WTC11 (cell line): Measurements from ENCODE around the gene TAS1R2.

Source experiments
- CREB1 ChIP-seq: sonication (generic); formaldehyde crosslinking; IDR thresholded peaks from 2 replicates; pipeline ENCODE4 v1.8.0; 2023; ENCODE audit warnings: mild to moderate bottlenecking, missing genetic modification reagents
- JUN ChIP-seq: sonication (generic); formaldehyde crosslinking; IDR thresholded peaks from 2 replicates; pipeline ENCODE4 v1.8.0; 2023; ENCODE audit warnings: mild to moderate bottlenecking, missing genetic modification reagents
- NR1H2 ChIP-seq: sonication (generic); formaldehyde crosslinking; IDR thresholded peaks from 2 replicates; pipeline ENCODE4 v1.9.0; 2021; ENCODE audit warnings: mild to moderate bottlenecking, moderate library complexity, missing genetic modification reagents
- NR2C2 ChIP-seq: sonication (generic); formaldehyde crosslinking; IDR thresholded peaks from 2 replicates; pipeline ENCODE4 v1.8.0; 2022; ENCODE audit warnings: mild to moderate bottlenecking, missing genetic modification reagents
- TF ChIP-seq, protein P1 (sequence below): fragments of 200-600 bp; IDR thresholded peaks from 2 replicates; pipeline ENCODE4 v1.8.0; 2022; ENCODE audit warnings: antibody characterized with exemption
- TF ChIP-seq, protein P2 (sequence below): sonication (generic); formaldehyde crosslinking; IDR thresholded peaks from 2 replicates; pipeline ENCODE4 v1.8.0; 2022; ENCODE audit warnings: missing genetic modification reagents
- TF ChIP-seq, protein P3 (sequence below): sonication (generic); formaldehyde crosslinking; IDR thresholded peaks from 2 replicates; pipeline ENCODE4 v1.8.1; 2022; ENCODE audit warnings: mild to moderate bottlenecking, moderate library complexity, missing genetic modification reagents
- TF ChIP-seq, protein P4 (sequence below): sonication (generic); formaldehyde crosslinking; conservative IDR thresholded peaks from 2 replicates; pipeline ENCODE4 v1.8.1; 2022; ENCODE audit warnings: mild to moderate bottlenecking, missing genetic modification reagents
- TF ChIP-seq, protein P5 (sequence below): sonication (generic); formaldehyde crosslinking; IDR thresholded peaks from 2 replicates; pipeline ENCODE4 v1.8.1; 2023; ENCODE audit warnings: mild to moderate bottlenecking, missing genetic modification reagents, moderate library complexity
- TF ChIP-seq, protein P6 (sequence below): sonication (generic); formaldehyde crosslinking; IDR thresholded peaks from 2 replicates; pipeline ENCODE4 v1.8.1; 2023; ENCODE audit warnings: mild to moderate bottlenecking, missing genetic modification reagents, moderate library complexity
- TF ChIP-seq, protein P7 (sequence below): sonication (generic); formaldehyde crosslinking; IDR thresholded peaks from 2 replicates; pipeline ENCODE4 v1.8.1; 2022; ENCODE audit warnings: low read depth, missing genetic modification reagents, borderline replicate concordance

DNA sequence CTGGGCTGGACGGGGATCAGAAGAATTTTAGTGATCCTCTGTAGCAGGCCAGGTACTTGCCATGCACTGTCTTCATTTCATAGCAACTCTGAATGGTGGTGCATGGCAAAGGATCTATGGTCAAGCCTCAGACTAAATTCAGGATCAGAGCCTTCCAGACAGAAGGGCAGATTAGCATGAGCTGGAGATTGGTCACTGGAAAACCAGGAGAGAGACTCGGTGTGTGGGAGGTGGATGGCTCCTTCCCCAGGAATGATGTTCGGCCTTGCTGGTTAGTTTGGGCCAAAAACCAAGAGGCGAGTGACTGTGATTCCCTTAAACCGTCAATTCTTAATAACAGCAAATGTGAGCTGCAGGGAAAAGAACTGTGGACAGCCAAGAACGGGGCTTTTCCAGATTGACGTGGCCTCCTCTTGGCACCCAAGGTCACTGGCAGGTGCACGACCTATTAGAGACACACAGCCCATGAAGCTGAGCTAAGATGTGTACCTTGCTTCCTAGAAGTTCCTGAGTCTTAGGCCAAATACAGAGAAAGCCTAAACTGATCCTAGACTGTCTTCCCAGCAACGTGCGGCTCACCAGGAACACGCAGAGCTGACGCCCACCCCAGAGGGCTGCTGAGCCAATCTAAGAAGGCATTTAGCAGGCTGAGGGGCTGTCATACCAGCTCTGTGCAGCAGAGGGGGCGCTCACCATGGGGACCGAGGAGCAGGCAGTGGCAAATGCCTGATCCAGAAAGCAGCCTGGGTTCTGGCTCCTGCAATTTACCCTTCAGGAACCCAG is 24.4 kb upstream of the TAS1R2 start:
- TF ChIP-seq, protein P1, sequence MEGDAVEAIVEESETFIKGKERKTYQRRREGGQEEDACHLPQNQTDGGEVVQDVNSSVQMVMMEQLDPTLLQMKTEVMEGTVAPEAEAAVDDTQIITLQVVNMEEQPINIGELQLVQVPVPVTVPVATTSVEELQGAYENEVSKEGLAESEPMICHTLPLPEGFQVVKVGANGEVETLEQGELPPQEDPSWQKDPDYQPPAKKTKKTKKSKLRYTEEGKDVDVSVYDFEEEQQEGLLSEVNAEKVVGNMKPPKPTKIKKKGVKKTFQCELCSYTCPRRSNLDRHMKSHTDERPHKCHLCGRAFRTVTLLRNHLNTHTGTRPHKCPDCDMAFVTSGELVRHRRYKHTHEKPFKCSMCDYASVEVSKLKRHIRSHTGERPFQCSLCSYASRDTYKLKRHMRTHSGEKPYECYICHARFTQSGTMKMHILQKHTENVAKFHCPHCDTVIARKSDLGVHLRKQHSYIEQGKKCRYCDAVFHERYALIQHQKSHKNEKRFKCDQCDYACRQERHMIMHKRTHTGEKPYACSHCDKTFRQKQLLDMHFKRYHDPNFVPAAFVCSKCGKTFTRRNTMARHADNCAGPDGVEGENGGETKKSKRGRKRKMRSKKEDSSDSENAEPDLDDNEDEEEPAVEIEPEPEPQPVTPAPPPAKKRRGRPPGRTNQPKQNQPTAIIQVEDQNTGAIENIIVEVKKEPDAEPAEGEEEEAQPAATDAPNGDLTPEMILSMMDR = peak; percentile 85
- TF ChIP-seq, protein P2, sequence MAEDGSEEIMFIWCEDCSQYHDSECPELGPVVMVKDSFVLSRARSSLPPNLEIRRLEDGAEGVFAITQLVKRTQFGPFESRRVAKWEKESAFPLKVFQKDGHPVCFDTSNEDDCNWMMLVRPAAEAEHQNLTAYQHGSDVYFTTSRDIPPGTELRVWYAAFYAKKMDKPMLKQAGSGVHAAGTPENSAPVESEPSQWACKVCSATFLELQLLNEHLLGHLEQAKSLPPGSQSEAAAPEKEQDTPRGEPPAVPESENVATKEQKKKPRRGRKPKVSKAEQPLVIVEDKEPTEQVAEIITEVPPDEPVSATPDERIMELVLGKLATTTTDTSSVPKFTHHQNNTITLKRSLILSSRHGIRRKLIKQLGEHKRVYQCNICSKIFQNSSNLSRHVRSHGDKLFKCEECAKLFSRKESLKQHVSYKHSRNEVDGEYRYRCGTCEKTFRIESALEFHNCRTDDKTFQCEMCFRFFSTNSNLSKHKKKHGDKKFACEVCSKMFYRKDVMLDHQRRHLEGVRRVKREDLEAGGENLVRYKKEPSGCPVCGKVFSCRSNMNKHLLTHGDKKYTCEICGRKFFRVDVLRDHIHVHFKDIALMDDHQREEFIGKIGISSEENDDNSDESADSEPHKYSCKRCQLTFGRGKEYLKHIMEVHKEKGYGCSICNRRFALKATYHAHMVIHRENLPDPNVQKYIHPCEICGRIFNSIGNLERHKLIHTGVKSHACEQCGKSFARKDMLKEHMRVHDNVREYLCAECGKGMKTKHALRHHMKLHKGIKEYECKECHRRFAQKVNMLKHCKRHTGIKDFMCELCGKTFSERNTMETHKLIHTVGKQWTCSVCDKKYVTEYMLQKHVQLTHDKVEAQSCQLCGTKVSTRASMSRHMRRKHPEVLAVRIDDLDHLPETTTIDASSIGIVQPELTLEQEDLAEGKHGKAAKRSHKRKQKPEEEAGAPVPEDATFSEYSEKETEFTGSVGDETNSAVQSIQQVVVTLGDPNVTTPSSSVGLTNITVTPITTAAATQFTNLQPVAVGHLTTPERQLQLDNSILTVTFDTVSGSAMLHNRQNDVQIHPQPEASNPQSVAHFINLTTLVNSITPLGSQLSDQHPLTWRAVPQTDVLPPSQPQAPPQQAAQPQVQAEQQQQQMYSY (CRISPR knock-in tag) = no peak
- no peak for TF ChIP-seq CREB1 (CRISPR knock-in tag)
- TF ChIP-seq, protein P3, sequence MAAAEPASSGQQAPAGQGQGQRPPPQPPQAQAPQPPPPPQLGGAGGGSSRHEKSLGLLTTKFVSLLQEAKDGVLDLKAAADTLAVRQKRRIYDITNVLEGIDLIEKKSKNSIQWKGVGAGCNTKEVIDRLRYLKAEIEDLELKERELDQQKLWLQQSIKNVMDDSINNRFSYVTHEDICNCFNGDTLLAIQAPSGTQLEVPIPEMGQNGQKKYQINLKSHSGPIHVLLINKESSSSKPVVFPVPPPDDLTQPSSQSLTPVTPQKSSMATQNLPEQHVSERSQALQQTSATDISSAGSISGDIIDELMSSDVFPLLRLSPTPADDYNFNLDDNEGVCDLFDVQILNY (CRISPR knock-in tag) = no peak
- TF ChIP-seq, protein P4, sequence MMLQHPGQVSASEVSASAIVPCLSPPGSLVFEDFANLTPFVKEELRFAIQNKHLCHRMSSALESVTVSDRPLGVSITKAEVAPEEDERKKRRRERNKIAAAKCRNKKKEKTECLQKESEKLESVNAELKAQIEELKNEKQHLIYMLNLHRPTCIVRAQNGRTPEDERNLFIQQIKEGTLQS = no peak
- TF ChIP-seq, protein P5, sequence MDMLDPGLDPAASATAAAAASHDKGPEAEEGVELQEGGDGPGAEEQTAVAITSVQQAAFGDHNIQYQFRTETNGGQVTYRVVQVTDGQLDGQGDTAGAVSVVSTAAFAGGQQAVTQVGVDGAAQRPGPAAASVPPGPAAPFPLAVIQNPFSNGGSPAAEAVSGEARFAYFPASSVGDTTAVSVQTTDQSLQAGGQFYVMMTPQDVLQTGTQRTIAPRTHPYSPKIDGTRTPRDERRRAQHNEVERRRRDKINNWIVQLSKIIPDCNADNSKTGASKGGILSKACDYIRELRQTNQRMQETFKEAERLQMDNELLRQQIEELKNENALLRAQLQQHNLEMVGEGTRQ (CRISPR knock-in tag) = no peak
- TF ChIP-seq NR2C2 = no peak
- TF ChIP-seq, protein P6, sequence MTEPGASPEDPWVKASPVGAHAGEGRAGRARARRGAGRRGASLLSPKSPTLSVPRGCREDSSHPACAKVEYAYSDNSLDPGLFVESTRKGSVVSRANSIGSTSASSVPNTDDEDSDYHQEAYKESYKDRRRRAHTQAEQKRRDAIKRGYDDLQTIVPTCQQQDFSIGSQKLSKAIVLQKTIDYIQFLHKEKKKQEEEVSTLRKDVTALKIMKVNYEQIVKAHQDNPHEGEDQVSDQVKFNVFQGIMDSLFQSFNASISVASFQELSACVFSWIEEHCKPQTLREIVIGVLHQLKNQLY (CRISPR knock-in tag) = no peak
- TF ChIP-seq, protein P7, sequence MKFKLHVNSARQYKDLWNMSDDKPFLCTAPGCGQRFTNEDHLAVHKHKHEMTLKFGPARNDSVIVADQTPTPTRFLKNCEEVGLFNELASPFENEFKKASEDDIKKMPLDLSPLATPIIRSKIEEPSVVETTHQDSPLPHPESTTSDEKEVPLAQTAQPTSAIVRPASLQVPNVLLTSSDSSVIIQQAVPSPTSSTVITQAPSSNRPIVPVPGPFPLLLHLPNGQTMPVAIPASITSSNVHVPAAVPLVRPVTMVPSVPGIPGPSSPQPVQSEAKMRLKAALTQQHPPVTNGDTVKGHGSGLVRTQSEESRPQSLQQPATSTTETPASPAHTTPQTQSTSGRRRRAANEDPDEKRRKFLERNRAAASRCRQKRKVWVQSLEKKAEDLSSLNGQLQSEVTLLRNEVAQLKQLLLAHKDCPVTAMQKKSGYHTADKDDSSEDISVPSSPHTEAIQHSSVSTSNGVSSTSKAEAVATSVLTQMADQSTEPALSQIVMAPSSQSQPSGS = no peak
- TF ChIP-seq JUN (CRISPR knock-in tag) = no peak
- no peak for TF ChIP-seq NR1H2
